ENCODE results near the gene SLC25A3.
"Not testable (repeated sequence)": the region's sequence is repeated elsewhere in the genome, so short reads cannot be mapped to it uniquely, and the experiment has no call there.

SLC25A3 gene

DNA sequence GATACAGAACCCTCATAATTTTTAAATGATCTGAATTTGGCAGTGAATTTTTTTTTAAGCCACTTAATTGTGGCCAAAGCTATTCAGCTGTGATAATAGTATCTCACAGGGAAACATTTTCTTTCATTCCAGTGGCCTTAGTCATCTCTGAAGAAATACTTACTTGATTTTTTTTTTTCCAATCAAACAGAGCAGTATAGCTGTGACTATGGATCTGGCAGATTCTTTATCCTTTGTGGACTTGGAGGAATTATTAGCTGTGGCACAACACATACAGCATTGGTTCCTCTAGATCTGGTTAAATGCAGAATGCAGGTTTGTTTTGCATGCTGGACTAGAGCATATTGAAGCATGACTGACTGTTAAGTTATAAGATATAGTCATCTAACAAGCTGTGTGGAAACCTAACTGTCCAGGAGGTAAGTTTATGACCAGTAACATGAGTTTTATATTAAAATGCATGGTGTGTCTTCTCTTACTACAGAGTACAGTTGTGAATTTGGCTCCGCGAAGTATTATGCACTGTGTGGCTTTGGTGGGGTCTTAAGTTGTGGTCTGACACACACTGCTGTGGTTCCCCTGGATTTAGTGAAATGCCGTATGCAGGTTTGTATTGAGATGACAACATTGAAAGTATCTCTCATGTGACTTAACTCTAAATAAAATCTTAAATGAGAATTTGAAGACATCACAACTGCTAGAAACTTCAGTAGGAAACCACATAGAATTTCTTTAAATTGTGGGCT, 1.9 kb downstream of the SLC25A3 start:
- DNase-seq: no peak

DNA sequence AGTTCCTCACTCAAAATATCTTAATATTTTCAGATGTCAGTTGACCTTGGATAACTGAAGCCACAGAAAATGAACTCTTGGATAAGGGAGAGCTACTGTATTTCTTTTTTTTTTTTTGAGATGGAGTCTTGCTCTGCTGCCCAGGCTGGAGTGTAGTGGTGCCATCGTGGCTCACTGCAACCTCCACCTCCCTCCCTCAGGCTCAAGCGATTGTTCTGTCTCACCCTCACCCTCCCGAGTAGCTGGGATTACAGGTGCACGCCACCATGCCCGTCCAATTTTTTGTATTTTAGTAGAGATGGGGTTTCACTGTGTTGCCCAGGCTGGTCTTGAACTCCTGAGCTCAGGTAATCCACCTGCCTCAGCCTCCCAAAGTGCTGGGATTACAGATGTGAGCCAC, 3.8 kb downstream of the SLC25A3 start:
- not testable (repeated sequence) for DNase-seq

GRCh38 chr12:98601924-98602323, 8.4 kb downstream of the SLC25A3 start:
- no peak for DNase-seq

DNA sequence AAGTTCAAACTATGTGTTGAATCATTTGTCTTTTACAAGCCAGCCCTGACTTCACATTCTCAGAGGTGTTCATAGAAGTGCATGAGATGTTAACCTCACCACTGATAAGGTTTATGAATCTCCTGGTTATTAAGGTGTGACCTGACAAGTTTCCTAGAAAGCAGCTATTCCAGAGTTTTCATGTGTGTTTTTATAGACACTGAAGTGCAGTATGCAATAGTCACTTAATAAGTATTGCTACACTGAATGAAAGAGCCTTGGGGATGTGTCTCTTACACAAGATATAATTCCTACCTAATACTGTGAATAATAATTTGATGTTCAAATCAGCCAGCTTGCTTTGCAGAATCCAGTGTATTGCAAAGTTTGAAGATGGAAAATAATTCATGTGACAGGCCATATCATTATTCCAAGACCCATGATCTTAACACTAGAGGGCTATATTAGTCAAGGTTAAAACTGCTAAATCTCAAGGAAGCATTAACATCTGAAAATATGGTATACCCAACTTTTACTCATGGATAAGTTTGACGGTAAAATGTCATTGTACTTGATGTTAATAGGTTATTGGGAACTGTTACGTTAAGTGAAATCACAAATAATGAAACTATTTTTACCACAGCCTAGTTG, 13.0 kb downstream of the SLC25A3 start:
- DNase-seq: no peak

DNA sequence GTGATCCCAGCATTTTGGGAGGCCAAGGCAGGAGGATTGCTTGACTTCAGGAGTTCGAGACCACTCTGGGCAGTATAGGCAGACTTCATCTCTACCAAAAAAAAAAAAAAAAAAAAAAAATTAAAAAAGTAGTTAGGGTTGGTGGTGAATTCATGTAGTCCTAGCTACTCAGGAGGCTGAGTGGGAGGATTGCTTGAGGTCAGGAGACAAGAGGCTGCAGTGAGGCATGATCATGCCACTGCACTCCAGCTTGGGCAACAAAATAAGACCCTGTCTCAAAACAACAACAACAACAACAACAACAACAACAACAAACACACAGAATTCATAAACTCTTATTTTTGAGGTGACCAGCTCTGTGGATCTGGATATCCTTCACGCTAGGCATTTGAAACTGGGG, 17.1 kb downstream of the SLC25A3 start:
- no peak for DNase-seq

DNA sequence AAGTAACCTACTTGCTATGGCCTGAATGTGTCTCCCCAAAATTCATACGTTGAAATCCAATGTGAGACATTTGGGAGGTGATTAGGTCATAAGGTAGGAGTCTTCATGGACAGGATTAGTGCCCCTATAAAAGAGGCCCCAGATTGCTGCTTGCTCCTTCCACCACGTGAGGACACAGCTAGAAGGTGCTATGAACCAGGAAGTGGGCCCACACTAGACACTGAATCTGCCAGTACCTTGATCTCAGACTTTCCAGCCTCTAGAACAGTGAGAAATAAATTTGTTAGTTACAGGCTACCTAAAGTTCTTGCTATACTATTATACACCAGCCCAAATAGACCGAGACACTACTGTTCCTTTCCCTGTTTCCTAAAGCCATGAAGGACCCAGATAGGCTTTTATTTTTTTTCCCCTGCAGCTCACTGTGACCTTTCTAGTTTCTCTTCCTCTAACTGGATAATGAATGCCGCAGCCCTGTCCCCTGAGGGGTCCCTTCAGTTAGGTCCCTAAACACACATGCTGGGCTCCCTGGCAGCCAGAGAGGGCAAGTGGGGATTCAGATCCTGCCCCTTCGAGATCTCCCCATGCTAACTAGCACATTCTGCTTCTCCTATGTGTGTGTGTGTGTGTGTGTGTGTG, 19.3 kb downstream of the SLC25A3 start:
- no peak for DNase-seq

GRCh38 chr12:98618952-98619351, 25.5 kb downstream of the SLC25A3 start:
- DNase-seq: no peak

GRCh38 chr12:98635657-98636323, 42.3 kb downstream of the SLC25A3 start:
- DNase-seq: no peak

DNA sequence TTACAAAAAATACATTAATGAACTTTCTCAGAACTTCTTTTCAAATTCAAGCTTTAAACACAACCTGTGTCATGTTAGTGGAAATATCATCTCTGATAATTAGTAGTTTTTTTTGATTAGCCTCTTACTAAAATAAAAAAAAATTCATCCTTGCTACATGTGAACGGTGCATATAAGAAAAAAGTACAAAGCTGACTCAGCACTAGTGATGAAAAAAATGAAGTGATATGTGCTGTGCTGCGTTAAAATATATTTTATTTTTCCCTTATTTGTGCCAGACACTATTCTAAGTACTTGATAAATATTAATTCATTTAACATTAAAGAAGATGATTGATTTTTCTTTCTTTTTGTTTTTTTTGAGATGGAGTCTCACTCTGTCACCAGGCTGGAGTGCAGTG, 43.6 kb downstream of the SLC25A3 start:
- DNase-seq: no peak

- DNase-seq: no peak
Measured at GRCh38 chr12:98638009-98638408, 44.5 kb downstream of the SLC25A3 start.

DNA sequence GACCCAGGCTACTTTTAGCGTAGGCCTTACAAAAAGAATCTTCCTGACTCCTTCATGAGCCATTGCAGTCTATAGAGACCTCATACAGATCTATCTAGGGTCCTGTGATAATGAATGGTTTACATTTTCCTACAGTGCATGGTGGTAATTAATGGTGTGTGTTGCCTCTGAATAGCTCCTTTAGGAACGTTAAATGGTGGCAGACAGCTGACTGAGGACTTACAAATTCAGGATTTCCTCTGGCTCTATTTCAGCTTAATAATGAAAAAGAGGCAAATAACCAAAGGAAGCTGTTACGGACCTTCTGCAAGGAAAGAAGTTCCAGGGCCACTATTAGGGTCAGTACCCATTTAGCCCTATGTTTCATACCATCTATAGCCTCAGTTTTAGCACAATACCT, 46.0 kb downstream of the SLC25A3 start:
- DNase-seq: no peak

DNA sequence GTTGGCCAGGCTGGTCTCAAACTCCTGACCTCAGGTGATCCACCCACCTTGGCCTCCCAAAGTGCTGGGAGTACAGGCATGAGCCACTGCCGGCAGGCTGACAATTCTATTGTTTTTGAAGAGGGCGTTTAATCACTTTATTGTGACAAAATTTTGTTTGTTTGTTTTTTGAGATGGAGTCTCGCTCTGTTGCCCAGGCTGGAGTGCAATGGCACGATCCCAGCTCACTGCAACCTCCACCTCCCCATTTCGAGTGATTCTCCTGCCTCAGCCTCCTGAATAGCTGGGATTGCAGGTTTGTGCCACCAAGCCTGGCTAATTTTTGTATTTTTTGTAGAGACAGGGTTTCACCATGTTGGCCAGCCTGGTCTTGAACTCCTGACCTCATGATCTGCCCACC, 49.3 kb downstream of the SLC25A3 start:
- DNase-seq: not testable (repeated sequence)

DNA sequence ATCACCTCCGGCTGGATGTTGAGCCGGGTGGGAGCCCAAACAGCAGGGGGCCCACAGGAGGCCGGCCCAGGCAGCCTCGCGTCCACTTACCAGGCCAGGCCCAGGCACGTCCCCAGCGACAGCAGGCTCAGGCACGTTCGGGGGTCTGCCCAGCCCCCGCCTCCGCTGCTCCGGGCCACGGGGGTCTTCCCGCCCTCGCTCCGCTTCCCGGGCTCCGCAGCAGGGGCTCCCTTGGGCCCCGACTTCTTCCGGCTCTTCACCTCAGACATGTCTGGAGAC, 50.9 kb downstream of the SLC25A3 start:
- no peak for DNase-seq

DNA sequence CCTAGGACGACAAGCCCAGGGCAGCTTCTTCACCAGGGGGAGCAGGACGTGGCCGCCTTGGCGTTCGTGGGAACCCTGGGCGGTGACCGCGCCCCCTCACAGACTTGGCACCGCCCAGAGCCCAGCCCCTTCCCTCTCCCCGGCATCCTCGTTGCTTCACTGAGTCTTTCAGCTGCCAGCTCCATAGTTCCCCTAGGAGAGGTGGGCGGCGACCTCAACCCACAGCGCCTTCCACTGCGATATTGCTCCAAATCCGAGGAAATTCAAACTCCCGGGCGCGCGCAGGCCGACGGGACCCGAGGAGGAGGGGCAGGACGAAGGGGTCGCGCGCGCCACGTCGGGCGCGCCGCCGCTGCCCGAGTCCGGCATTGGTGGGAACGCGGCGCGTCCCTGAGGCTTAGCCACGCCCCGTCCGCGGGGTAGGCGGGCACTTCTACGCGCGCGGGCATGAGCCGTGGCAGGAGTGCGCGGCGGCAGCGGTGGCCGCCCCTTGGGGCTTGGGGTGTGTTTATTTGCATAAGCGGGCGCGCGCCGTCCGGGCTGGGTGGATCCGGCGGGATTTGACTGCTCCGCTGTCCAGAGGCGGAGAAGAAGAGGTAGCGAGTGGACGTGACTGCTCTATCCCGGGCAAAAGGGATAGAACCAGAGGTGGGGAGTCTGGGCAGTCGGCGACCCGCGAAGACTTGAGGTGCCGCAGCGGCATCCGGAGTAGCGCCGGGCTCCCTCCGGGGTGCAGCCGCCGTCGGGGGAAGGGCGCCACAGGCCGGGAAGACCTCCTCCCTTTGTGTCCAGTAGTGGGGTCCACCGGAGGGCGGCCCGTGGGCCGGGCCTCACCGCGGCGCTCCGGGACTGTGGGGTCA, 51.5 kb downstream of the SLC25A3 start, which contains the start of the genes APAF1 and IKBIP:
Gene APAF1, plus strand, starts transcription at position 579 of the 860 bp plus-strand sequence. CDS start 3,070 bp downstream, outside the sequence.
Gene IKBIP, minus strand, starts transcription at position 77 of the 860 bp plus-strand sequence. CDS start 87 bp downstream, outside the sequence.
- DNase-seq: peak; percentile 81

DNA sequence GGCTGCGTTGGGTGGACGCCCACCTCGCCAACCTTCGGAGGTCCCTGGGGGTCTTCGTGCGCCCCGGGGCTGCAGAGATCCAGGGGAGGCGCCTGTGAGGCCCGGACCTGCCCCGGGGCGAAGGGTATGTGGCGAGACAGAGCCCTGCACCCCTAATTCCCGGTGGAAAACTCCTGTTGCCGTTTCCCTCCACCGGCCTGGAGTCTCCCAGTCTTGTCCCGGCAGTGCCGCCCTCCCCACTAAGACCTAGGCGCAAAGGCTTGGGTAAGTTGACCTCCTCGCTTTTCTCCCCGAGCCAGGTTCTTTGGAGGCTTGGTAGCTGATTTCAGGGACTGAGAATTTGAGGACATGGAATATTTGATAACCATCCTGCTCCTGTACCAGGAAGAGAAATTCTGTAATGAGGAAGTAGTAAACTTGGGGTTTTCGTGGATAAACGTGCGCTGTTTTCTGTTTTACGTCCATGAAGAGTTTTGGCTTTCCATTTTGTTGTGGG, 52.1 kb downstream of the SLC25A3 start:
- DNase-seq: no peak

DNA sequence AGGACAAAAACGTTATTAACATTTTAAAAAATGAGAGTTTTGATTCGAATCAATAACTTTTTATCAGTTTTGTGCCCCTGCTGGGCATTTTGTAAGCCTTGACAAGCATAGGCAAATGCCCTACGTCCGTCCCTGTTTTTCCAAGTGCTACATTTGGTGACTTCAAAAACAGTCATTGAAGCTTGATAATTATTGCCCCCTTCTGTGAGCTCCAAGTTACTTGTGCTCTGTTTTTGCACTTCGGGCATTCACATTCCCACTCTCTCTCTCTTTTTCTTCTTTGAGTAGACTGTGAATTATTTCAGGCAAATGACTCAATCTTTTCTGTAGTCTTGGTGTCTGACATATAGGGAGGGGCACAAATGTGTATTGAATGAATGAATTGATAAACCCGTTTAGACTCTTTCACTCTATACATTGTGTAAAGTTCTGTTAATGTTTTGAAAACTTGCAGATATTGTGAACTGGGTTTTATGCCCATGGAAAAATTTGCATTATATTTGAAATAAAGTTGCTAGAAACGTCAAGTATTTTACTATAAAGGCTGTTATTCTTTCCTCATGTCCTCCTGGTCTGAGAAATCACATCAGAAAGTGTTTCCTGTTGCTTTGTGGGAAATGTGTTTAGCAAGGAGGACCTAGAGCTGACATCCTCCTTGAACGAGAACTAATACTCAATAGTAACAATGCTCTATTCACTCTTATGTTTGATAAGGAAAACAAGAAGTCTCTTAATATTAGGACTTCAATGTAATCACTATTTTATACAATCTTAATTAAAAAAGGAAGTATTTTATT, 53.0 kb downstream of the SLC25A3 start:
- DNase-seq: no peak

GRCh38 chr12:98651328-98651727, 57.8 kb downstream of the SLC25A3 start:
- no peak for DNase-seq

DNA sequence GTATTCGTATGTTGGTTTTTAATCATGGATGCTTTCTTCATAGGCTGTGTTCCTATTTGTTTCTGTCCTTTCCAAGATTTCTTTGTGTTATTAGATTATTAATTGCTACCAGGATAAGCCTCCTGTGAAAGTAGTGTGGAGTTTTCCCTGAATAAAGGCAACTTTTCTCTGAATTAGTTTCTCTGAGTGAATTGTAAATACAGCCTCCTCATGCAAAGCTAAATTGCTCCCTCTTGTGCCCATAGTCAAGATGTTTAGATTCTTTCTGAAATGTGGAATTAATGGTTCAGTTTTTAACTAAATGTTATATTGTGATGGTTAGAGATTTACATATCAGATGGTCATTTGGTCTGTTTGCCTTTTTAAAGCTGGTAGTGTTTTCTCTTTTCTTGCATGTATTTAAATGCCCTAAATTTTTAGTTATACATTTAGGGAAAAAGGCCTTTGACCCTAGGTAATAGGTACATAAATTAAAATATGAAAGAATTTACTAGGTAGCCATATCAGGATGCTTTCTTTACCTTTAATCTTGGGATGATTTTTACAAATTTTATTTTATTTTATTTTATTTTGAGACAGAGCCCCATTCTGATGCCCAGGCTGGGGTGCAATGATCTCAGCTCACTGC, 60.5 kb downstream of the SLC25A3 start:
- DNase-seq: no peak
